ENCODE measurements around the gene CDH18. TPM values are rescaled to one million over a fixed set of nuclear protein-coding genes. Genes with fewer than 3 reads are reported as not detected.

Gene CDH18
- total RNA-seq, 1 experiment from 2014 or later: 0.86 TPM

- CTCF ChIA-PET: no interaction called here
- POLR2A ChIA-PET: no interaction called here
- Mint-ChIP-seq H3K9me3 (ENCODE audit: unreplicated experiment) (no peaks in the 10 kb centered on the region), H3K36me3 (ENCODE audit: insufficient read depth, unreplicated experiment) (no peaks in the 10 kb centered on the region), H3K27me3 (ENCODE audit: insufficient read depth, unreplicated experiment) (no peaks in the 10 kb centered on the region), H3K27ac (ENCODE audit: unreplicated experiment) (no peak overlapping the region), H3K4me1 (ENCODE audit: low read depth, unreplicated experiment) (no peaks in the 10 kb centered on the region), H3K4me3 (ENCODE audit: unreplicated experiment) (no peak overlapping the region)
- 0 out of 2 replicates have a peak, but pooled peaks cover 9% of the 10 kb centered on the region for H3K9me3 ChIP-seq
- H3K4me1 ChIP-seq: no peaks in the 10 kb centered on the region
- intact Hi-C loops (cut with micrococcal nuclease; ENCODE audit: unreplicated experiment): no loop called here
- no peaks in the 10 kb centered on the region for H3K27me3 ChIP-seq (replicated peaks; ENCODE audit: control insufficient read depth, insufficient read depth, low read length)
- no peak for DNase-seq
- no TSS peak for BruUV-seq (replicated peaks)
- H3K4me3 ChIP-seq (ENCODE audit: low read depth, low read length): no peak overlapping the region
- no peaks in the 10 kb centered on the region for H3K36me3 ChIP-seq (ENCODE audit: control insufficient read depth, insufficient read depth, low read length)
- no peak for TF ChIP-seq CTCF (IDR thresholded peaks at IDR 0.05; ENCODE audit: insufficient read depth in 1 of 2, low read depth in 1 of 2, low read length in 1 of 2, severe bottlenecking in 1 of 2, unreplicated experiment in 1 of 2)
These were observed 382.1 kb downstream of the CDH18 start for GRCh38 chr5:19605846-19606407.

- H3K4me3 ChIP-seq (ENCODE audit: low read depth, low read length): no peak overlapping the region
- intact Hi-C loops (cut with micrococcal nuclease; ENCODE audit: unreplicated experiment): no loop called here
- POLR2A ChIA-PET: no interaction called here
These were observed 403.9 kb downstream of the CDH18 start for GRCh38 chr5:19584131-19584530.

GRCh38 chr5:19577882-19578281 is 410.1 kb downstream of the CDH18 start:
- Mint-ChIP-seq H3K27me3 (ENCODE audit: insufficient read depth, unreplicated experiment) (peaks cover 2% of the 10 kb centered on the region), H3K27ac (ENCODE audit: unreplicated experiment) (no peak overlapping the region), H3K9me3 (ENCODE audit: unreplicated experiment) (no peaks in the 10 kb centered on the region), H3K4me1 (ENCODE audit: low read depth, unreplicated experiment) (no peaks in the 10 kb centered on the region), H3K36me3 (ENCODE audit: insufficient read depth, unreplicated experiment) (no peaks in the 10 kb centered on the region), H3K4me3 (ENCODE audit: unreplicated experiment) (no peak overlapping the region)
- no peak for TF ChIP-seq CTCF (IDR thresholded peaks at IDR 0.05; ENCODE audit: insufficient read depth in 1 of 2, low read depth in 1 of 2, low read length in 1 of 2, severe bottlenecking in 1 of 2, unreplicated experiment in 1 of 2)
- H3K4me3 ChIP-seq (ENCODE audit: low read depth, low read length): no peak overlapping the region
- no peaks in the 10 kb centered on the region for H3K9me3 ChIP-seq
- H3K4me1 ChIP-seq: no peaks in the 10 kb centered on the region
- intact Hi-C loops (cut with micrococcal nuclease; ENCODE audit: unreplicated experiment): no loop called here
- POLR2A ChIA-PET: no interaction called here
- no peak for DNase-seq
- no peaks in the 10 kb centered on the region for H3K27me3 ChIP-seq (replicated peaks; ENCODE audit: control insufficient read depth, insufficient read depth, low read length)
- no peaks in the 10 kb centered on the region for H3K36me3 ChIP-seq (ENCODE audit: control insufficient read depth, insufficient read depth, low read length)
- no TSS peak for BruUV-seq (replicated peaks)
- CTCF ChIA-PET: no interaction called here

More at GRCh38 chr5:19584131-19584530, 403.9 kb downstream of the CDH18 start:
- no peak for DNase-seq
- no peaks in the 10 kb centered on the region for H3K36me3 ChIP-seq (ENCODE audit: control insufficient read depth, insufficient read depth, low read length)
- Mint-ChIP-seq H3K27me3 (ENCODE audit: insufficient read depth, unreplicated experiment) (no peaks in the 10 kb centered on the region), H3K36me3 (ENCODE audit: insufficient read depth, unreplicated experiment) (no peaks in the 10 kb centered on the region), H3K4me3 (ENCODE audit: unreplicated experiment) (no peak overlapping the region), H3K9me3 (ENCODE audit: unreplicated experiment) (no peaks in the 10 kb centered on the region), H3K27ac (ENCODE audit: unreplicated experiment) (no peak overlapping the region), H3K4me1 (ENCODE audit: low read depth, unreplicated experiment) (no peaks in the 10 kb centered on the region)
- no peaks in the 10 kb centered on the region for H3K4me1 ChIP-seq
- no peaks in the 10 kb centered on the region for H3K27me3 ChIP-seq (replicated peaks; ENCODE audit: control insufficient read depth, insufficient read depth, low read length)
- CTCF ChIA-PET: no interaction called here
- H3K9me3 ChIP-seq: no peaks in the 10 kb centered on the region; the same call in 1 of the 2 replicates
- no peak for TF ChIP-seq CTCF (IDR thresholded peaks at IDR 0.05; ENCODE audit: insufficient read depth in 1 of 2, low read depth in 1 of 2, low read length in 1 of 2, severe bottlenecking in 1 of 2, unreplicated experiment in 1 of 2)
- BruUV-seq (replicated peaks): no TSS peak
